MV-4-11 (cell line): Measurements from ENCODE around the gene NAP1L3.

Experiments used
- DNase-seq: peaks from one replicate; lab custom pipeline; 2025; lab: John Stamatoyannopoulos, UW

NAP1L3 gene, protein sequence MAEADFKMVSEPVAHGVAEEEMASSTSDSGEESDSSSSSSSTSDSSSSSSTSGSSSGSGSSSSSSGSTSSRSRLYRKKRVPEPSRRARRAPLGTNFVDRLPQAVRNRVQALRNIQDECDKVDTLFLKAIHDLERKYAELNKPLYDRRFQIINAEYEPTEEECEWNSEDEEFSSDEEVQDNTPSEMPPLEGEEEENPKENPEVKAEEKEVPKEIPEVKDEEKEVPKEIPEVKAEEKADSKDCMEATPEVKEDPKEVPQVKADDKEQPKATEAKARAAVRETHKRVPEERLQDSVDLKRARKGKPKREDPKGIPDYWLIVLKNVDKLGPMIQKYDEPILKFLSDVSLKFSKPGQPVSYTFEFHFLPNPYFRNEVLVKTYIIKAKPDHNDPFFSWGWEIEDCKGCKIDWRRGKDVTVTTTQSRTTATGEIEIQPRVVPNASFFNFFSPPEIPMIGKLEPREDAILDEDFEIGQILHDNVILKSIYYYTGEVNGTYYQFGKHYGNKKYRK

DNA sequence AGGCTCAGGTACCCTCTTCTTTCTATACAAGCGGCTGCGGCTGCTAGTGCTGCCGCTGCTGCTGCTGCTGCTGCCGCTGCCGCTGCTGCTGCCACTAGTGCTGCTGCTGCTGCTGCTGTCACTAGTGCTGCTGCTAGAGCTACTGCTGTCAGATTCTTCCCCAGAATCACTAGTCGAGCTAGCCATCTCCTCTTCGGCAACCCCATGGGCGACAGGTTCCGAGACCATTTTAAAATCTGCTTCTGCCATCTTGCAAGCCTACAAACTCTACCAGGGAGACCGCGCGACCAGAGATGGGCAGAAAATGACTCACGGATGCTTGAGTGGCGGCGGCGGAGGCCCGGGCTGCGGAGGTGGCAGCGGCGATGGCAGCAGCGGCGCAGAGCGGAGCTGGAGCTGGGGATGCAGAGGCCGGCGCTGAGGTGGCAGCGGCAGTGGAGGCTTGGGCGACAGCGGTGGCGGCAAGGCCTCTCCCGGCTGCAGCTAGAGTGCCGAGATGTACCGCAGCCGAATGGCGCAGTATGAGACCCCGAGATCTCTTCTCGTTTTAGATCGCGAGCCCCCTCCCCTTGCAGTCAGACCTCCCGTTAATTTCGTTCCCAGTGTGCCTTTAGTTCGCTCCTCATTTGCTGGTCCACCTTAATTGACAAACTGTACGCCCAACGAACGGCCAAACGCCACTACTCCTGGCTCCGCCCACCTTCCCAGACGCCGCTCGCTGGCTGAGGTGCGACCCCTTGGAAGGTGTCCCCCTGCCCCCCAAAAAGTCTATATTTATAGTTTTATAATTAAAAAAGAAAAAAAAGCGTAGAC is at the start of gene NAP1L3:
Gene NAP1L3 (minus strand): TSS at position 523 of the 813 bp plus-strand sequence. CDS start 274 bp downstream, at position 249.
- no peak for DNase-seq

DNA sequence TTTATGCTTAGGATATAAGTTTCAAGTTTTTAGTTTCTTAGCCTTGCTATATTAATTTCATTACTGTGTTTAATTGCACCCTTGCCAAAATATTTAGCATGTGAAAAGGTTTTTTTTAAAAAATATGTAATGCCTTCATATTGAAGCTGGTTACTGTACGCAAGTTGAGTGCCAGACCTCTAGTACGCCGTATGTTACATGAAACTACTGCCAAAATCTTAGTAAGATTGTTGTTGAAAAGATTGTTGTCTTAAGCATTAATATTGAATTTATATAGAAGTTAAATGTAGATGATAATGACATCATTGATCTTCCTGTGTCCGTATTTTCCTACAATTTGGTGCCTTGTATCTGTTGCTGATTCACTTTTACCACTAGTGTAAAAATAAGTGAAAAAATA is 37.7 kb upstream of the NAP1L3 start:
- no peak for DNase-seq

- DNase-seq, result no peak
These were observed 30.3 kb upstream of the NAP1L3 start for GRCh38 chrX:93703701-93704100.

- DNase-seq, result no peak
These were observed 22.6 kb upstream of the NAP1L3 start for GRCh38 chrX:93695981-93696380.

DNA sequence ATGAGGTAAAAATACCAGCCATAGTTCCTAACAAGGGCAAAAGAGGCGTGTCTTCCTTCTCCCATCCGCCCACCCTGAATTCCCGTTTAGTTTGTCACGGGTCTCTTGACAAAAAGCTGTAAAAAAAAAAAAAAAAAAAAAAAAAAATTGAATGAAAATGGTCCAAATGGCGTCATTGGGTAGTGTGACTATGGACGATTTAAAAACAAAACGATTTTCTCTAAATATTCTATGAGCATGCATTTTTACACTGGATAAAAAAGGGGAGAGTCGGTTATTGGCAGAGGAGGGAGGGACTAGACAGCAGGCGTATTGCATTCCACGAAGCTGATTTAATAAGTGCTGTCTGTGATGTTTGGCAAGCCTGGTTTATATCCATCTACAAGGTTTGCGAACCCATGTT is 492 bp upstream of the NAP1L3 start, which contains the start of gene FAM133A:
Gene FAM133A (plus strand): TSS at position 338 of the 403 bp plus-strand sequence. CDS start 35,214 bp downstream, outside the sequence.
- no peak for DNase-seq

DNA sequence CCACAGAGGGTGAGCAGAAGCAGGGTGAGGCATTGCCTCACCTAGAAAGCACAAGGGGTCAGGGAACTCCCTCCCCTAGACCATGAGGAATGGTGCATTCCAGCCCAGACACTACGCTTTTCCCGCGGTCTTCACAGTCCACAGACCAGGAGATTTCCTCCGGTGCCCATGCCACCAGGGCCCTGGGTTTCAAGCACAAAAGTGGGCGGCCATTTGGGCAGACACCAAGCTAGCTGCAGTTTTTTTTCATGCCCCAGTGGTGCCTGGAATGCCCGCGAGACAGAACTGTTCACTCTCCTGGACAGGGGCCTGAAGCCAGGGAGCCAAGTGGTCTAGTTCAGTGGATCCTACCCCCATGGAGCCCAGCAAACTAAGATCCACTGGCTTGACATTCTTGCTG is 12.8 kb downstream of the NAP1L3 start:
- no peak for DNase-seq

- no peak for DNase-seq
These were observed 24.0 kb downstream of the NAP1L3 start for GRCh38 chrX:93649381-93649780.

- DNase-seq, result no peak
These were observed 35.8 kb downstream of the NAP1L3 start for GRCh38 chrX:93637591-93637990.
